Psoas muscle (tissue), 8 donors: ENCODE measurements around the gene PRRT3. TPM values are rescaled to one million over a fixed set of nuclear protein-coding genes. Genes with fewer than 3 reads are reported as not detected.

Experiments used
- ATAC-seq, 4 donors: fragments of 200-7000 bp; cut with Tn5 transposase; one replicate each; pipeline ENCODE4 v1.9.1; 2020; ENCODE audit warnings: moderate library complexity in 3 of 4, mild to moderate bottlenecking in 2 of 4
- DNase-seq, 2 donors: peaks; one replicate each; pipeline ENCODE4 v3.0.0-alpha.2; 2020
- H3K27ac ChIP-seq: fragments of 200-600 bp; one replicate; pipeline ENCODE4 v1.8.0; 2022
- H3K27me3 ChIP-seq, 3 donors: fragments of 200-600 bp in 1 of 3; one replicate each; pipeline versions ENCODE4 v1.6.1 to v1.8.0; 2013 to 2022; ENCODE audit warnings: low read length in 2 of 3, mild to moderate bottlenecking in 2 of 3, moderate library complexity in 1 of 3; ENCODE audit not compliant: insufficient read depth in 3 of 3
- H3K36me3 ChIP-seq, 2 donors: fragments of 200-600 bp in 1 of 2; one replicate each; pipeline versions ENCODE4 v1.6.1 to v1.8.0; 2013 to 2022; ENCODE audit warnings: low read depth in 1 of 2, mild to moderate bottlenecking in 1 of 2, moderate library complexity in 1 of 2; ENCODE audit not compliant: insufficient read depth in 1 of 2
- H3K4me1 ChIP-seq: fragments of 200-600 bp; one replicate; pipeline ENCODE4 v1.8.0; 2022
- H3K4me3 ChIP-seq: fragments of 200-600 bp; one replicate; pipeline ENCODE4 v1.8.0; 2022; ENCODE audit warnings: mild to moderate bottlenecking
- H3K9me3 ChIP-seq: fragments of 200-600 bp; one replicate; pipeline ENCODE4 v1.8.0; 2022
- WGBS, 3 donors: extraction: QIAGEN DNeasy Blood & Tissue Kit; methylation state at CpG; one replicate each; pipeline versions ENCODE4 v1.1.6 to v1.1.7; 2013; 5-methylcytosine and 5-hydroxymethylcytosine counted together
- intact Hi-C, 2 donors: fragments of 100-400 bp; cut with DNase I; formaldehyde crosslinking; loops; one replicate each; pipeline versions ENCODE4 v1.11.0 to v1.14.2; 2022
- polyA plus RNA-seq, 3 donors: library from polyadenylated mRNA; stranded (reverse); fragments of 200-250 nt; gene quantifications; one replicate each; pipeline ENCODE4 v1.2.3, GENCODE V29; 2013
- total RNA-seq, 4 donors: library from RNA; stranded (reverse); fragmentation: NEBNext Ultra II Directional in 2 of 4; extraction: Animal tissue kit (Norgen Biotek cat#: 25700) in 2 of 4; gene quantifications; one replicate each; pipeline versions ENCODE4 v1.2.1 to v1.2.4, GENCODE V29; 2021 to 2023
- TF ChIP-seq, protein P1 (sequence below): fragments of 200-600 bp; IDR thresholded peaks from one replicate; pipeline ENCODE4 v1.8.0; 2022; ENCODE audit warnings: antibody characterized with exemption
- donor health status: healthy with polysubstance abuse.
- donor health status: DM: no; HTN: no; CAD: no; lungs with moderate emphysema.
- donor health status: Bipolar disorder and iron deficiency.
- donor health status: healthy.
- donor health status: DM: yes; HTN: yes; CAD: no.
- donor health status: DM: no; HTN: no; CAD: no.
- donor health status: DM: no; HTN: no; CAD: no.
- donor health status: DM: yes; HTN: yes; CAD: no.

The PRRT3 gene
- total and polyA plus RNA-seq, 7 donors: 0.55 to 4.0 (median 1.4) TPM

DNA sequence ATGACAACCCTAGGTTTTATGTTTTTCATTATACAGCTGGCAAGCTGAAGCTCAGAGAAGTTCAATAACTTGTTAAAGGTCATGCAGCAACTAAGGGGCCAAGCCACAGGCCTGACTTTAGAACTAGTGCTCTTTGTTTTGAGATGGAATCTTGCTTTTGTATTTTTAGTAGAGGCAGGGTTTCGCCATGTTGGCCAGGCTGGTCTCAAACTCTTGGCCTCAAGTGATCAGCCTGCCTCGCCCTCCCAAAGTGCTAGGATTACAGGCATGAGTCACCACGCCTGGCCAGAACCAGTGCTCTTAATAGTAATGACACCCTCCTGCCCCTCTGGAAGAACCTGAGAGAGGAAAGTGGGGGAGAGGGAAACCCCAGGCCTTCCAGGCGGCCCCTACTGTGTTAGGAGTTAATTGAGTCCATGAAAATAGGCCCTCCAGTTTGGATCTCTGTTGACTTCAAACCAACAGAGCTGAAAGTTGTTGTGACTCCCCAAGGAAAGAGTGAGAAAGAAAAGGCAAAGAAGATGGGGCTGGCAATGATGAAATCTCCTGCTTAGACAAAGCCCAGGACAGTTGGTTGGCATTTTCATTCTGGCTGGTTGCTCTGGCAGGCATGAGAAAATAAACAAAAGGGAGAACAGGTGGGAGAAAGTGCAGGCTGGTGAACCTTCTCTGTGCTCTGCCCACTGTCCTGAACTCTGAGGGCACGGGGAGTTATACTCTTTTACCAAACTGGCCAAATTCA, 3.6 kb upstream of the PRRT3 start:
- intact Hi-C loops: no loop called here
- 52 to 63% (median 58%) methylated on average over 5 of the region's 5 CpGs for WGBS, 3 donors
- peaks cover 0 to 29% of the 10 kb centered on the region in 2 donors for H3K36me3 ChIP-seq
- DNase-seq (no peak), ATAC-seq (peak; percentile 55 to 68 (median 62))
- peak overlapping the region; percentile 75 for H3K27ac ChIP-seq
- H3K27me3 ChIP-seq: no peaks in the 10 kb centered on the region
- H3K4me1 ChIP-seq: peaks cover 19% of the 10 kb centered on the region
- no peaks in the 10 kb centered on the region for H3K9me3 ChIP-seq
- TF ChIP-seq, protein P1, sequence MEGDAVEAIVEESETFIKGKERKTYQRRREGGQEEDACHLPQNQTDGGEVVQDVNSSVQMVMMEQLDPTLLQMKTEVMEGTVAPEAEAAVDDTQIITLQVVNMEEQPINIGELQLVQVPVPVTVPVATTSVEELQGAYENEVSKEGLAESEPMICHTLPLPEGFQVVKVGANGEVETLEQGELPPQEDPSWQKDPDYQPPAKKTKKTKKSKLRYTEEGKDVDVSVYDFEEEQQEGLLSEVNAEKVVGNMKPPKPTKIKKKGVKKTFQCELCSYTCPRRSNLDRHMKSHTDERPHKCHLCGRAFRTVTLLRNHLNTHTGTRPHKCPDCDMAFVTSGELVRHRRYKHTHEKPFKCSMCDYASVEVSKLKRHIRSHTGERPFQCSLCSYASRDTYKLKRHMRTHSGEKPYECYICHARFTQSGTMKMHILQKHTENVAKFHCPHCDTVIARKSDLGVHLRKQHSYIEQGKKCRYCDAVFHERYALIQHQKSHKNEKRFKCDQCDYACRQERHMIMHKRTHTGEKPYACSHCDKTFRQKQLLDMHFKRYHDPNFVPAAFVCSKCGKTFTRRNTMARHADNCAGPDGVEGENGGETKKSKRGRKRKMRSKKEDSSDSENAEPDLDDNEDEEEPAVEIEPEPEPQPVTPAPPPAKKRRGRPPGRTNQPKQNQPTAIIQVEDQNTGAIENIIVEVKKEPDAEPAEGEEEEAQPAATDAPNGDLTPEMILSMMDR: no peak
- H3K4me3 ChIP-seq: no peak overlapping the region

DNA sequence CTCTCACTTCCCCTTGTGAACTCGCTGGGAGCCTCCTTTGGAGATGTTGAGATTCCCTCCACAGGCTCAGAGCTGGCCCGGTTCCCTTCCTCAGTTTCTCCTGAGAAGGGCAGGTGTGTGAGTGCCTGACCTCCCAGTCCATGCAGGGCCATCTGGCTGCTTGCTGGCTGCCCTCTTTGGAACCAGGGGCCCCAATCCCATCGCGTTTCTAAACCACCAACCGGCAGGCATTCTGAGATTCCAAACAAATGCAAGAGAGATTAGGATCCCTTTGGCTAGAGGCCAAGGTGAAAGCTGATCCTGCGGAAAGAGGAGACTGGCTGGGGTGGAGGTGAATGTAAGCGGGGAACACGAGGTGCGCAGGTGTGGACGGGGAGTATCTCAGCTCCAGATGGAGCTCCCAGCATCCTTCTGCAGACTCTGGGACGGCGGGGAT, 2.9 kb upstream of the PRRT3 start:
- Histone ChIP-seq H3K4me3 (no peak overlapping the region), H3K4me1 (peaks cover 19% of the 10 kb centered on the region), H3K36me3 (peaks cover 0 to 24% of the 10 kb centered on the region in 2 donors), H3K27ac (peak overlapping the region; percentile 75), H3K9me3 (no peaks in the 10 kb centered on the region), H3K27me3 (no peaks in the 10 kb centered on the region)
- intact Hi-C loops: no loop called here
- DNase-seq (no peak), ATAC-seq (no peak)
- WGBS, 3 donors: 32 to 36% (median 35%) methylated on average over 12 of the region's 12 CpGs
- TF ChIP-seq, protein P1: no peak

DNA sequence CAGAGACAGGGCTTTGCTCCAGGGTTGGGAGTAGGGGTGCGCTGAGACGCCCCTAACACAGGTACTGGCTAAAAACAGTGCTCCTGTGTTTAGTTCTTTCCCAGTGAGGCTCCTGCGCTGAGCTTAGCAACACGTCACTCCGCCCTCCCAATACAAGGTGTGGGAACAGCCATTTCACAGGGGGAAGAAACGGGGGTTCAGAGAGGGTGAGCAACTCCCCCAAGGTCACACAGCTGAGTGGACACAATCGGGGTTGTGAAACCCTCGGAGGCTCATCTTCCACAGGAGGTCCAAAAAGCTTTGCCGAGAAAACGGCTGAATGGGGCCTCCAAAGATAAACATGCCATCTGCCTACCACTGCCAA, 628 bp downstream of the PRRT3 start:
- intact Hi-C loops: no loop called here
- DNase-seq (no peak), ATAC-seq (no peak)
- H3K9me3 ChIP-seq: no peaks in the 10 kb centered on the region
- H3K4me1 ChIP-seq: peaks cover 19% of the 10 kb centered on the region
- no peaks in the 10 kb centered on the region for H3K27me3 ChIP-seq
- 41 to 49% (median 46%) methylated on average over 10 of the region's 10 CpGs for WGBS, 3 donors
- TF ChIP-seq, protein P1: no peak
- H3K27ac ChIP-seq: no peak overlapping the region
- H3K4me3 ChIP-seq: peak overlapping the region; percentile 64
- H3K36me3 ChIP-seq: peaks cover 0 to 24% of the 10 kb centered on the region in 2 donors

DNA sequence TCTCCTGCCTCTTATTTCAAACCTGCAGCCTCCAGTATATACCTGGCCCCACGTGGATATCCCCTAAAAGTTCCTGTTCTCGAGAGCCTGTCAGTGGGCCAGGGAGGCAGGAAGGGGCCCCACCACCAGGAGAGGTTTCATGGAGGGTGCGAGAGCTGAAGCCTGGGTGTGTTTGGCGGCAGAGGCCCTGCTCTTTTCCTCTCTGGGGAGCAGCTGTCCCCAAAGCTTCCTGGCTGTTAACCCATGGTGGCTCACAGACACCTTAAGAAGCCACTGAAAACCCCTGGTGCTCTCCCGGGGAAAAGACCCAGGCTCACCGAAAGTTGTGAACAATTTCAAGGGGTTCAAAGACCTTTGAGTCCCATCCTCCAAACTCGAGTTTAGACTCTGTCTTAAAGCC, 1.1 kb downstream of the PRRT3 start:
- no peaks in the 10 kb centered on the region for H3K9me3 ChIP-seq
- H3K27me3 ChIP-seq: no peaks in the 10 kb centered on the region
- intact Hi-C loops: no loop called here
- peaks cover 0 to 24% of the 10 kb centered on the region in 2 donors for H3K36me3 ChIP-seq
- no peak overlapping the region for H3K27ac ChIP-seq
- no peak for DNase-seq
- peaks cover 18% of the 10 kb centered on the region for H3K4me1 ChIP-seq
- TF ChIP-seq, protein P1: no peak
- ATAC-seq: no peak
- WGBS, 3 donors: 40 to 48% (median 41%) methylated on average over 7 of the region's 7 CpGs
- no peak overlapping the region for H3K4me3 ChIP-seq
